Epithelial cell of prostate (primary cell): ENCODE data around the gene FOXE1.

Experiments used
- DNase-seq: peaks from one replicate; pipeline ENCODE4 v3.0.0-alpha.2; 2011; ENCODE audit warnings: low read depth, low spot score
- H3K27ac ChIP-seq: fragments of 450-650 bp; 2 replicates; pipeline ENCODE4 v1.5.1; 2017; ENCODE audit warnings: mild to moderate bottlenecking

Gene FOXE1

GRCh38 chr9:97860451-97861147 lies 7.6 kb downstream of the FOXE1 start:
- no peak for DNase-seq
- no peak overlapping the region for H3K27ac ChIP-seq

- no peak for DNase-seq
- no peak overlapping the region for H3K27ac ChIP-seq
Observed at GRCh38 chr9:97861148-97861475, 8.1 kb downstream of the FOXE1 start.

- peak; percentile 14 for DNase-seq
Observed at GRCh38 chr9:97863314-97863713, 10.3 kb downstream of the FOXE1 start.

GRCh38 chr9:97864396-97864795 lies 11.4 kb downstream of the FOXE1 start:
- no peak for DNase-seq
- H3K27ac ChIP-seq = no peak overlapping the region

More at GRCh38 chr9:97863314-97863713, 10.3 kb downstream of the FOXE1 start:
- H3K27ac ChIP-seq = no peak overlapping the region

GRCh38 chr9:97866300-97866699 lies 13.3 kb downstream of the FOXE1 start:
- H3K27ac ChIP-seq = no peak overlapping the region
- no peak for DNase-seq

- DNase-seq = no peak
- H3K27ac ChIP-seq = no peak overlapping the region
Observed at GRCh38 chr9:97866848-97867247, 13.8 kb downstream of the FOXE1 start.

- no peak overlapping the region for H3K27ac ChIP-seq
- no peak for DNase-seq
Observed at GRCh38 chr9:97868859-97869258, 15.8 kb downstream of the FOXE1 start.

GRCh38 chr9:97873425-97873824 lies 20.4 kb downstream of the FOXE1 start:
- DNase-seq = no peak
- no peak overlapping the region for H3K27ac ChIP-seq

GRCh38 chr9:97873882-97874281 lies 20.9 kb downstream of the FOXE1 start:
- DNase-seq = no peak
- H3K27ac ChIP-seq = no peak overlapping the region

GRCh38 chr9:97874624-97875023 lies 21.6 kb downstream of the FOXE1 start:
- no peak overlapping the region for H3K27ac ChIP-seq
- no peak for DNase-seq

- no peak overlapping the region for H3K27ac ChIP-seq
- DNase-seq = no peak
Observed at GRCh38 chr9:97875111-97875510, 22.1 kb downstream of the FOXE1 start.

GRCh38 chr9:97876061-97876460 lies 23.0 kb downstream of the FOXE1 start:
- H3K27ac ChIP-seq = peak overlapping the region; percentile 95
- DNase-seq = no peak

GRCh38 chr9:97880336-97880735 lies 27.3 kb downstream of the FOXE1 start:
- no peak overlapping the region for H3K27ac ChIP-seq
- no peak for DNase-seq

GRCh38 chr9:97889941-97890887 lies 37.2 kb downstream of the FOXE1 start:
- no peak for DNase-seq
- no peak overlapping the region for H3K27ac ChIP-seq

- H3K27ac ChIP-seq = no peak overlapping the region
- DNase-seq = no peak
Observed at GRCh38 chr9:97891736-97892135, 38.7 kb downstream of the FOXE1 start.

GRCh38 chr9:97892421-97892820 lies 39.4 kb downstream of the FOXE1 start:
- H3K27ac ChIP-seq = no peak overlapping the region
- DNase-seq = no peak

- H3K27ac ChIP-seq = no peak overlapping the region
Observed at GRCh38 chr9:97895211-97895610, 42.2 kb downstream of the FOXE1 start.

GRCh38 chr9:97895695-97896332 lies 42.8 kb downstream of the FOXE1 start:
- no peak for DNase-seq
- H3K27ac ChIP-seq = no peak overlapping the region

More at GRCh38 chr9:97895211-97895610, 42.2 kb downstream of the FOXE1 start:
- DNase-seq = no peak

- no peak for DNase-seq
- no peak overlapping the region for H3K27ac ChIP-seq
Observed at GRCh38 chr9:97900103-97900737, 47.2 kb downstream of the FOXE1 start.

GRCh38 chr9:97900738-97901565 lies 47.9 kb downstream of the FOXE1 start:
- no peak for DNase-seq
- H3K27ac ChIP-seq = no peak overlapping the region
